ENCODE results near the gene COL20A1. TPM values are rescaled to one million over a fixed set of nuclear protein-coding genes. Genes with fewer than 3 reads are reported as not detected.

COL20A1 gene
- total RNA-seq, 1 donor from 2014 or later: 5.0 TPM

DNA sequence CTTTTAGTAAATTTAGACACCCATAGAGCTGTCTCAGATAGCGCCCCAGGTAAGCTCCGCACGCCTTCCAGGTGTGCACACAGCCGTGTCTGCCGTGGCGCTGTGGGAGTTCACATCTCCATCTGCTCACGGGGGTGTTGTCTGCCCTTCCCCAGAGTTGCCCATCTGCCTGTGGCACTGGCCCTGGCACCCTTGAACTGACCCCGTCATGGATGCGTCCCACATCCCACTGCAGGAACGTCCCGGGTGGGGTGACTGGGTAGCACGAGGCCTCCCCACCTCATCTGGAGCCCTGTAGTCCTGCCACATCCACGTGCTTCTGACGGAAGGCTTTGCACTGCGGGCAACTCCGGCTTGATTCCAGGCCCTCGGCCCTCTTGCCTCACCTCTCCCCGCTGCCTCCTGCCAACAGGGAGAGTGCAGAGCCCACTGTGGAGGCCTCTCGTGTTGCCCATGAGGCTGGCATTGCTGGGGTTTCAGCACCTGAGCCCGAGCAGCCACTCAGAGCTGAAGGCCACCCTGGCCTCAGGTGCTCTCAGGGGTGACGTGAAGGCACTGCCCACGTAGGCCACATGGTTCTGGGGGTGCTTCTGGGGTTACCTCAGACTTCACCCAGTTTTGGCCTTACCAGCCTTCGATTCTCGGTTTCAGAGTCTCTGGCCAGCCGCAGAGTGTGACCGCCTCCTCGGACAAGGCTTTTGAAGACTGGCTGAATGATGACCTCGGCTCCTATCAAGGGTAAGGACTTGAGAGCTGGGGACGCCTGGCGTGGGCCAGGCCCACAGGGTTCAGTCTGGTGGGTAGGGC lies 15.3 kb upstream of the COL20A1 start:
- Histone ChIP-seq H2AFZ (ENCODE audit: low read depth, low read length) (no peak overlapping the region), H3K4me3 (ENCODE audit: insufficient read depth, low read depth, low read length) (no peak overlapping the region), H3K27me3 (ENCODE audit: insufficient read depth, low read length) (no peaks in the 10 kb centered on the region), H3K79me2 (ENCODE audit: insufficient read depth, low read length) (peaks cover 94% of the 10 kb centered on the region), H3K4me2 (ENCODE audit: low read length) (no peak overlapping the region), H3K36me3 (ENCODE audit: insufficient read depth, low read length) (peaks cover 33% of the 10 kb centered on the region), H4K20me1 (ENCODE audit: insufficient read depth, low read length) (peaks cover 95% of the 10 kb centered on the region), H3K9ac (ENCODE audit: low read length) (no peak overlapping the region), H3K9me3 (ENCODE audit: insufficient read depth, low read depth, low read length) (no peaks in the 10 kb centered on the region), H3K4me1 (ENCODE audit: insufficient read depth, low read length) (peaks cover 10% of the 10 kb centered on the region), H3K27ac (ENCODE audit: low read depth, low read length) (no peak overlapping the region)
- Mint-ChIP-seq H3K4me1 (ENCODE audit: low read depth, unreplicated experiment) (peaks cover 21% of the 10 kb centered on the region), H3K9me3 (ENCODE audit: unreplicated experiment) (no peaks in the 10 kb centered on the region), H3K27me3 (ENCODE audit: low read depth, unreplicated experiment) (no peaks in the 10 kb centered on the region), H3K4me3 (ENCODE audit: unreplicated experiment) (no peak overlapping the region), H3K27ac (ENCODE audit: unreplicated experiment) (peak overlapping the region; percentile 53), H3K36me3 (ENCODE audit: low read depth, unreplicated experiment) (peaks cover 16% of the 10 kb centered on the region)
- TF ChIP-seq EZH2 (IDR thresholded peaks at IDR 0.05; ENCODE audit: insufficient read depth, low read length): no peak
- TF ChIP-seq, protein P1, sequence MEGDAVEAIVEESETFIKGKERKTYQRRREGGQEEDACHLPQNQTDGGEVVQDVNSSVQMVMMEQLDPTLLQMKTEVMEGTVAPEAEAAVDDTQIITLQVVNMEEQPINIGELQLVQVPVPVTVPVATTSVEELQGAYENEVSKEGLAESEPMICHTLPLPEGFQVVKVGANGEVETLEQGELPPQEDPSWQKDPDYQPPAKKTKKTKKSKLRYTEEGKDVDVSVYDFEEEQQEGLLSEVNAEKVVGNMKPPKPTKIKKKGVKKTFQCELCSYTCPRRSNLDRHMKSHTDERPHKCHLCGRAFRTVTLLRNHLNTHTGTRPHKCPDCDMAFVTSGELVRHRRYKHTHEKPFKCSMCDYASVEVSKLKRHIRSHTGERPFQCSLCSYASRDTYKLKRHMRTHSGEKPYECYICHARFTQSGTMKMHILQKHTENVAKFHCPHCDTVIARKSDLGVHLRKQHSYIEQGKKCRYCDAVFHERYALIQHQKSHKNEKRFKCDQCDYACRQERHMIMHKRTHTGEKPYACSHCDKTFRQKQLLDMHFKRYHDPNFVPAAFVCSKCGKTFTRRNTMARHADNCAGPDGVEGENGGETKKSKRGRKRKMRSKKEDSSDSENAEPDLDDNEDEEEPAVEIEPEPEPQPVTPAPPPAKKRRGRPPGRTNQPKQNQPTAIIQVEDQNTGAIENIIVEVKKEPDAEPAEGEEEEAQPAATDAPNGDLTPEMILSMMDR (IDR thresholded peaks at IDR 0.05; ENCODE audit: insufficient read depth, low read depth, low read length): no peak
- DNase-seq (ENCODE audit: low read depth) (no peak), FAIRE-seq (no peak)

DNA sequence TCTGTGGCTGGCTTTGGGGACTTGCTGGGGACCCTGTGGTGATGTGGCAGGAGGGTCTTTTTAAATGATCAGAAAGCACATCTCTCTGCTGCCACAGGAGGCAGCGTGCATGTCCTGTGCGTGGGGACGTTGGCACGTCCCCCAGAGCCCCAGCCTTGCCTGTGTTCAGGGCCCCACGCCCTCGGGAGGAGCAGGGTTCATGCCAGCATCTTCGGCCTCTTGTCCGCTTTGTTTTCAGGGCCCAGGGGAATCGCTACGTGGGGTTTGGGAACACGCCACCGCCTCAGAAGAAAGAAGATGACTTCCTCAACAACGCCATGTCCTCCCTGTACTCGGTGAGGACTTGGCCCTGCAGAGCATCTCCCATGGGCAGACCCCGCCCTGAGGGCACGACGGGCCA lies 14.3 kb upstream of the COL20A1 start:
- Histone ChIP-seq H3K36me3 (ENCODE audit: insufficient read depth, low read length) (peaks cover 36% of the 10 kb centered on the region), H3K4me1 (ENCODE audit: insufficient read depth, low read length) (peaks cover 10% of the 10 kb centered on the region), H3K27ac (ENCODE audit: low read depth, low read length) (no peak overlapping the region), H3K27me3 (ENCODE audit: insufficient read depth, low read length) (no peaks in the 10 kb centered on the region), H3K9me3 (ENCODE audit: insufficient read depth, low read depth, low read length) (no peaks in the 10 kb centered on the region), H3K79me2 (ENCODE audit: insufficient read depth, low read length) (peaks cover 92% of the 10 kb centered on the region), H3K4me2 (ENCODE audit: low read length) (no peak overlapping the region), H4K20me1 (ENCODE audit: insufficient read depth, low read length) (peaks cover 99% of the 10 kb centered on the region), H2AFZ (ENCODE audit: low read depth, low read length) (no peak overlapping the region), H3K9ac (ENCODE audit: low read length) (no peak overlapping the region), H3K4me3 (ENCODE audit: insufficient read depth, low read depth, low read length) (no peak overlapping the region)
- peaks cover 20% of the 10 kb centered on the region for H3K4me1 Mint-ChIP-seq (ENCODE audit: low read depth, unreplicated experiment)
- H3K36me3 Mint-ChIP-seq (ENCODE audit: low read depth, unreplicated experiment): peaks cover 16% of the 10 kb centered on the region
- no peak overlapping the region for H3K4me3 Mint-ChIP-seq (ENCODE audit: unreplicated experiment)
- H3K27ac Mint-ChIP-seq (ENCODE audit: unreplicated experiment): no peak overlapping the region
- no peak for FAIRE-seq
- H3K9me3 Mint-ChIP-seq (ENCODE audit: unreplicated experiment): no peaks in the 10 kb centered on the region
- TF ChIP-seq, protein P1 (IDR thresholded peaks at IDR 0.05; ENCODE audit: insufficient read depth, low read depth, low read length): no peak
- TF ChIP-seq EZH2 (IDR thresholded peaks at IDR 0.05; ENCODE audit: insufficient read depth, low read length): no peak
- no peak for DNase-seq (ENCODE audit: low read depth)
- no peaks in the 10 kb centered on the region for H3K27me3 Mint-ChIP-seq (ENCODE audit: low read depth, unreplicated experiment)

DNA sequence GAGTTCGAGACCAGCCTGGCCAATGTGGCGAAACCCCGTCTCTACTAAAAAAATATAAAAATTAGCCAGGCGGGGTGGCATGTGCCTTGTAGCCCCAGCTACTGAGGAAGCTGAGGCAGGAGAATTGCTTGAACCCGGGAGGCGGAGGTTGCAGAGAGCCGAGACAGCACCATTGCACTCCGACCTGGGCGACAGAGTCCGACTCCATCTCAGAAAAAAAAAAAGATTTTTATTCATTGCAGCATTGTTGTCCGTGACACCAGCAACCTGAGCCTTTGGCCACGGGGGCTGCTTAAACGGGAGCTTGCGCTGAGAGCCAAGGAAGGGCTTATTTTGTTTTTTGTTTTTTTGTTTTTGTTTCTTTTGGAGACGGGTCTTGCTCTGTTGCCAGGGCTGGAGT lies 13.1 kb upstream of the COL20A1 start:
- Histone ChIP-seq H2AFZ (ENCODE audit: low read depth, low read length) (no peak overlapping the region), H3K36me3 (ENCODE audit: insufficient read depth, low read length) (peaks cover 36% of the 10 kb centered on the region), H3K9me3 (ENCODE audit: insufficient read depth, low read depth, low read length) (no peaks in the 10 kb centered on the region), H3K9ac (ENCODE audit: low read length) (no peak overlapping the region), H3K79me2 (ENCODE audit: insufficient read depth, low read length) (peaks cover 84% of the 10 kb centered on the region), H3K27ac (ENCODE audit: low read depth, low read length) (no peak overlapping the region), H3K4me2 (ENCODE audit: low read length) (no peak overlapping the region), H4K20me1 (ENCODE audit: insufficient read depth, low read length) (peaks cover 100% of the 10 kb centered on the region), H3K27me3 (ENCODE audit: insufficient read depth, low read length) (no peaks in the 10 kb centered on the region), H3K4me3 (ENCODE audit: insufficient read depth, low read depth, low read length) (no peak overlapping the region), H3K4me1 (ENCODE audit: insufficient read depth, low read length) (peaks cover 2% of the 10 kb centered on the region)
- TF ChIP-seq EZH2 (IDR thresholded peaks at IDR 0.05; ENCODE audit: insufficient read depth, low read length): no peak
- TF ChIP-seq, protein P1 (IDR thresholded peaks at IDR 0.05; ENCODE audit: insufficient read depth, low read depth, low read length): no peak
- Mint-ChIP-seq H3K9me3 (ENCODE audit: unreplicated experiment) (no peaks in the 10 kb centered on the region), H3K4me1 (ENCODE audit: low read depth, unreplicated experiment) (peaks cover 9% of the 10 kb centered on the region), H3K27me3 (ENCODE audit: low read depth, unreplicated experiment) (no peaks in the 10 kb centered on the region), H3K4me3 (ENCODE audit: unreplicated experiment) (no peak overlapping the region), H3K36me3 (ENCODE audit: low read depth, unreplicated experiment) (peaks cover 14% of the 10 kb centered on the region), H3K27ac (ENCODE audit: unreplicated experiment) (no peak overlapping the region)
- FAIRE-seq: no peak
- DNase-seq (ENCODE audit: low read depth): no peak
